ENCODE measurements around the gene CD247. TPM values are rescaled to one million over a fixed set of nuclear protein-coding genes. Genes with fewer than 3 reads are reported as not detected.

Gene CD247
- total and polyA plus RNA-seq, 9 of the 15 experiments (the other 6 are each of a cell fraction or from before 2014, with no cell fraction given): 0.08 to 0.42 (median 0.28) TPM; not detected in 5

- no peak for TF ChIP-seq ZNF407 (IDR thresholded peaks at IDR 0.05; ENCODE audit: low read depth)
- TF ChIP-seq U2AF1 (optimal IDR thresholded peaks at IDR 0.05; ENCODE audit: low read depth, low read length): no peak
- no peak for TF ChIP-seq ZBTB9 (CRISPR knock-in tag; IDR thresholded peaks at IDR 0.05)
- TF ChIP-seq ZBTB17 (CRISPR knock-in tag; IDR thresholded peaks at IDR 0.05): no peak
- TF ChIP-seq SRSF7 (optimal IDR thresholded peaks at IDR 0.05; ENCODE audit: low read depth, low read length): no peak
- no peak for TF ChIP-seq CREM (IDR thresholded peaks at IDR 0.05; ENCODE audit: low read depth)
- TF ChIP-seq HBP1 (CRISPR knock-in tag; IDR thresholded peaks at IDR 0.05): no peak
- no peak for TF ChIP-seq PRDM10 (IDR thresholded peaks at IDR 0.05; ENCODE audit: partially characterized antibody)
- no peak for TF ChIP-seq ZNF655 (CRISPR knock-in tag; IDR thresholded peaks at IDR 0.05)
- TF ChIP-seq TAF15 (IDR thresholded peaks at IDR 0.05; ENCODE audit: low read depth, low read length): no peak
- TF ChIP-seq LEF1 (IDR thresholded peaks at IDR 0.05): no peak; the same call in 1 of the 2 replicates
- no peak for TF ChIP-seq ZC3H8 (IDR thresholded peaks at IDR 0.05)
Measured at GRCh38 chr1:167524651-167525050, 6.3 kb upstream of the CD247 start (continued).
